ENCODE data around the gene COL6A6.

The COL6A6 gene

DNA sequence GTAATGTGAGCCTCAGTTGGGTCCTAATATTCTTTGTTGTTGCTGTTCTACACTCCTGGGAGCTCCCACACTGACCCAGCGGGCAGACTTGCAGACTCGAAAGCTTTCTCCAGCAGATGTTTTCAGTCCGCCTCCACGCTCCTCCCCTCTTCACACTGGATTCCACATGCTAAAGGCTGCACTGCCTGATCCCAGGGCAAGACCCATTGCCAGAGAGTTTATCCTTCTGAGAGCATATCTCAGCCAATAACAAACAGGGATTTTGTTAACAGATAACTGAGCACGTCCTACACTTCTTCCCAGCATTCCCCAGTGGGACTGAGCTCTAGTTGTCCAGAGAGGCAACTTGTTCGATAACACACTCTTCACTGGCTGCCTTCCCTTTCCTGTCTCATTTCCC, 8.0 kb upstream of the COL6A6 start:
- Mint-ChIP-seq H3K9me3 (peaks cover under 1% of the 10 kb centered on the region), H3K27ac (peak overlapping the region; percentile 91 to 94 (median 91)), H3K27me3 (ENCODE audit: low read depth) (peaks cover 6% of the 10 kb centered on the region), H3K36me3 (ENCODE audit: low read depth) (no peaks in the 10 kb centered on the region), H3K4me3 (peak overlapping the region in 2 of 3 experiments; percentile 39 to 49), H3K4me1 (peaks cover 46% of the 10 kb centered on the region)
- TF ChIP-seq, protein P1, sequence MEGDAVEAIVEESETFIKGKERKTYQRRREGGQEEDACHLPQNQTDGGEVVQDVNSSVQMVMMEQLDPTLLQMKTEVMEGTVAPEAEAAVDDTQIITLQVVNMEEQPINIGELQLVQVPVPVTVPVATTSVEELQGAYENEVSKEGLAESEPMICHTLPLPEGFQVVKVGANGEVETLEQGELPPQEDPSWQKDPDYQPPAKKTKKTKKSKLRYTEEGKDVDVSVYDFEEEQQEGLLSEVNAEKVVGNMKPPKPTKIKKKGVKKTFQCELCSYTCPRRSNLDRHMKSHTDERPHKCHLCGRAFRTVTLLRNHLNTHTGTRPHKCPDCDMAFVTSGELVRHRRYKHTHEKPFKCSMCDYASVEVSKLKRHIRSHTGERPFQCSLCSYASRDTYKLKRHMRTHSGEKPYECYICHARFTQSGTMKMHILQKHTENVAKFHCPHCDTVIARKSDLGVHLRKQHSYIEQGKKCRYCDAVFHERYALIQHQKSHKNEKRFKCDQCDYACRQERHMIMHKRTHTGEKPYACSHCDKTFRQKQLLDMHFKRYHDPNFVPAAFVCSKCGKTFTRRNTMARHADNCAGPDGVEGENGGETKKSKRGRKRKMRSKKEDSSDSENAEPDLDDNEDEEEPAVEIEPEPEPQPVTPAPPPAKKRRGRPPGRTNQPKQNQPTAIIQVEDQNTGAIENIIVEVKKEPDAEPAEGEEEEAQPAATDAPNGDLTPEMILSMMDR (IDR thresholded peaks at IDR 0.05; ENCODE audit: unreplicated experiment in 3 of 3), result no peak

DNA sequence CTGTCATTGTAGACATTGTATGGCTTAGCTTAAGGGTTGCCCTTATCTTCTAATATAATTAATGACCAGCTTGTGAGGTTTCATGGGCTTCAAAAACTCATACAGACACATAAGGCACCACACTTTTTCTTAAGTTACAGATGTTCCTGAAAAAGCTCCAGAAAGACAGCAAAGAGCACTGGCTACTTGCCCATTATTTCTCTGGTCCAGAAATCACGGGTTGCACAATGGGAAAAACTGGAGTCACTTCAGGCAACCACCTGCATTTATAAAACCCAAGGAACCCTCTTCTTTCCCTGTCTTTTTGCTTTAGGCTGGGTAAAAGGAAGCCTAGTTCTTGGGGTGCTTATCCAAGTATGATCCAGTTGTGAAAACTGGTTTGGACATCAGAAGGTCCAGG, 2.3 kb upstream of the COL6A6 start:
- H3K4me1 Mint-ChIP-seq, result peaks cover 8% of the 10 kb centered on the region
- no peak overlapping the region for H3K4me3 Mint-ChIP-seq
- H3K36me3 Mint-ChIP-seq (ENCODE audit: low read depth), result no peaks in the 10 kb centered on the region
- TF ChIP-seq, protein P1 (IDR thresholded peaks at IDR 0.05; ENCODE audit: unreplicated experiment in 3 of 3), result no peak
- no peak overlapping the region for H3K27ac Mint-ChIP-seq
- H3K9me3 Mint-ChIP-seq, result peaks cover 7% of the 10 kb centered on the region
- H3K27me3 Mint-ChIP-seq (ENCODE audit: low read depth), result peaks cover 45% of the 10 kb centered on the region

DNA sequence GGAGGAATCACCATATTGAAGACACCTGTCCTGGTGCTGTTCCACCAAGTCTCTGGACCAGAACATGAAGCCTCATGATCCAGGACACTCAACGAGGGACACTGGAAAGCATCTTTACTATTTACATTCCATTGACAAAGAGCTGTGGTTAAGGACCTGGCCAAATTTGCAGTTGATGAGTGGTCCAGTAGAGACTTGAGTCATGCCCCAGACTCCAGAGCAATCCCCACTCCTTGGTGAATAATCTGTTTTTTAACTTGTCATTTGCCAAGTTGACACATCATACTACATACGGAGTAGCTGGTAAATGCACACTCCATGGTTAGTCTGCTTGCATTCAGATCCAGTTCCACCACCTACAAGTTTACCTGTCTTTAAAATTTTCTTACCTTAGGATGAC, 1.2 kb upstream of the COL6A6 start:
- H3K9me3 Mint-ChIP-seq, result peaks cover 7% of the 10 kb centered on the region
- H3K4me3 Mint-ChIP-seq, result peak overlapping the region in 1 of 3 experiments; percentile 14
- H3K27me3 Mint-ChIP-seq (ENCODE audit: low read depth), result peaks cover 47% of the 10 kb centered on the region
- H3K36me3 Mint-ChIP-seq (ENCODE audit: low read depth), result no peaks in the 10 kb centered on the region
- TF ChIP-seq, protein P1 (IDR thresholded peaks at IDR 0.05; ENCODE audit: unreplicated experiment in 3 of 3), result no peak
- no peak overlapping the region for H3K27ac Mint-ChIP-seq
- peaks cover 8% of the 10 kb centered on the region for H3K4me1 Mint-ChIP-seq

DNA sequence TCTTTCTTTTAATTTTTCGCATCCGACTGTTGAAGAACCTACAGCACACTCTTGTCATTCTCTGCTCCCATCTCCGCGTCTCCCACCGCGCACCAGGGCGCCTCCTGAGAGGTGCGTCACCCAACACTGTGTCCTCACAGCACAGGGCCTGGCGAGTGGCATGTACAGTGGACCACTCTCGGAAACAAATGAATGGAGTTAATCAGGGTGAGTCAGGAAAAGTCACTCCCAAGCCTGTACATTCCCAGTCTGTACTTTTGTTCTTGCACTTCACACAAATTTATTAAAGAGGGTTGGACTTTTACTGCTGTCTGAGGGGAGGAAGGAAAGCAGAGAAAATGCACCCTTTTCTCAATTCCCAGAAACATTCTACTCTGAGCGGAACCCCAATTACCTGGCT, 625 bp downstream of the COL6A6 start:
- Mint-ChIP-seq H3K27me3 (ENCODE audit: low read depth) (peaks cover 42% of the 10 kb centered on the region), H3K27ac (peak overlapping the region; percentile 9 to 52 (median 15)), H3K4me3 (peak overlapping the region; percentile 81 to 92 (median 90)), H3K9me3 (peaks cover 7% of the 10 kb centered on the region), H3K36me3 (ENCODE audit: low read depth) (no peaks in the 10 kb centered on the region), H3K4me1 (peaks cover 8% of the 10 kb centered on the region)
- TF ChIP-seq, protein P1 (IDR thresholded peaks at IDR 0.05; ENCODE audit: unreplicated experiment in 3 of 3), result no peak

DNA sequence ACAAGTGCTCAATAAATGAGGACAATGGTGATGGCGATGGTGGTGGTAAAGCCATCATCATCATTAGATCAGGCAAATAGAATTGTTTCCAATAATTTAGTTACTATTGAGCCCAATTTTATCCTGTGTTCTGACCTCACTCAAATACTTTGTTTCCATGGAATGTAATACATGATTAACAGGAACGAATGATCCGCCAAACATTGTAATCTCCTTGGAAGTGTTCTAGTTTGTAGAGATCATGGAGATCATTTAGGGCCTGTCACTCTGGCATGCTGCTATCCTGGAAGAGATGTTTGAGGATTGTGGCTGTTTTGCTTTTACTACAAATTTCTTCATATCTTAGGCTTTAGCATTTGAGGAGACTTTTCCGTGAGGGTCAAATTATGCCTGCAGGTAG, 2.8 kb downstream of the COL6A6 start:
- no peaks in the 10 kb centered on the region for H3K36me3 Mint-ChIP-seq (ENCODE audit: low read depth)
- peak overlapping the region in 1 of 3 experiments; percentile 62 for H3K4me3 Mint-ChIP-seq
- H3K27me3 Mint-ChIP-seq (ENCODE audit: low read depth), result peaks cover 36% of the 10 kb centered on the region
- H3K9me3 Mint-ChIP-seq, result peaks cover 2% of the 10 kb centered on the region
- H3K27ac Mint-ChIP-seq, result no peak overlapping the region
- peaks cover 8% of the 10 kb centered on the region for H3K4me1 Mint-ChIP-seq
- TF ChIP-seq, protein P1 (IDR thresholded peaks at IDR 0.05; ENCODE audit: unreplicated experiment in 3 of 3), result no peak

DNA sequence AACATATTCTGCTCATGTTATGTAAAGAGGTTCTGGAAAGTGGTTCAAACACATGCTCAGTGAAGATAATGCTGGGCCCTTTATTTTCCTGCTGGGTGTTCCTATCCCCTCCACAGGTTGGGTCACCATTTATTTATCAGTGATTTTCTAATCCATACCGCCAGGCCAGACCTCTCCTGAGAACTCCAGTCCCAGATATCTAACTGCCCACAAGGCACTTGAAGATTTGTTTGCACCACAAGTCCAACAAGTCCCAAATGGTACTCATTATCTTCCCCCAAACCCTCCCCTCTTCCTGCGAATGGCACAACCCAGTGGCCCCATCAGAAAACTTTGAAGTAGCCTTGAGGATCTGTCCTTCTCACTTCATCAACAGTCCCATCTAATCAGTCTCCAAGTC, 5.4 kb downstream of the COL6A6 start:
- Mint-ChIP-seq H3K36me3 (ENCODE audit: low read depth) (no peaks in the 10 kb centered on the region), H3K27me3 (ENCODE audit: low read depth) (peaks cover 15% of the 10 kb centered on the region), H3K4me1 (peaks cover 7% of the 10 kb centered on the region), H3K9me3 (no peaks in the 10 kb centered on the region), H3K4me3 (no peak overlapping the region), H3K27ac (no peak overlapping the region)
- TF ChIP-seq, protein P1 (IDR thresholded peaks at IDR 0.05; ENCODE audit: unreplicated experiment in 3 of 3), result no peak
